Activated CD4-positive, alpha-beta T cell treated with anti-CD3 and anti-CD28 coated beads, Interleukin-2, amount 50 U/mL, for 48 hours (primary cell): ENCODE data around the gene CELA2B.
"Not testable (repeated sequence)": the region's sequence is repeated elsewhere in the genome, so short reads cannot be mapped to it uniquely, and the experiment has no call there.

Experiments used
- DNase-seq, 2 experiments: peaks; one replicate each; pipeline ENCODE4 v3.0.0-alpha.2; 2020

Gene CELA2B

DNA sequence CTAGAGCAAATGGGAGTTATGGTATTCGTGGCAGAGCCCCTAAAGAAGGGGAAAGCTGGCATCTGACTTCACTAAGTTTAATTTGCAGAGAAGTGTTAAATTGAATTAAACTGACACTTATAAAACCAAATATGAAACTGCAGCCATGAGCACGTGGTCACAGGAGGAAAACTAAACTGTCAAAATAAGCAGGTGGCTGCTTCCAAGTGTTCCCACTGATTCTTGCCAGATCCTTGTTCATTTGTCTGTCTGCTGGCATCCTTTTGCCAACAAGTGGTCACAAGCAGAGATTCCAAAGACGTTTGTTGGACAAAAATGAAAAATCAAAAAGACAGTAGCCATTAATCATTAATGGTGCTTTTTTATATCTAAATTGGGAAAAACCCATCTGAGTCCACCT, 6.5 kb upstream of the CELA2B start:
- no peak for DNase-seq

GRCh38 chr1:15469821-15470448, 6.0 kb upstream of the CELA2B start:
- DNase-seq, result not testable (repeated sequence)

GRCh38 chr1:15471067-15471466, 4.8 kb upstream of the CELA2B start:
- not testable (repeated sequence) for DNase-seq

DNA sequence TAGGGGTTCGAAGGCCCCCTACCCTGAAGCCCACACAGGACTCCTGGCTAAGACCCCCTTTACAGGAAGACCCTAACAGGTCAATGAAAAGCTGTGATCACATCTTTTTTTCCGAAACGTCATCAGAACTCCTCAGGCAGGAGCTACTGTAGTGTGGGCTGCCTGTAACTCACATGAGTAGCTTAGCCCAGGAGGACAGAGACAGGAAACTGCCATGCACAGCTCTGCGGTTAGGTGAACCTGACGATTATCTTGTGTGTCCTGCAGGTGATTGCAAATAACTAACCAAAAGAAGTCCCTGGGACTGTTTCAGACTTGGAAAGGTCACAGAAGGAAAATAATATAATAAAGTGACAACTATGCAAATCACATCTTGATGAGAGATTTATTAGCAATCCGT, 4.2 kb upstream of the CELA2B start:
- not testable (repeated sequence) for DNase-seq

DNA sequence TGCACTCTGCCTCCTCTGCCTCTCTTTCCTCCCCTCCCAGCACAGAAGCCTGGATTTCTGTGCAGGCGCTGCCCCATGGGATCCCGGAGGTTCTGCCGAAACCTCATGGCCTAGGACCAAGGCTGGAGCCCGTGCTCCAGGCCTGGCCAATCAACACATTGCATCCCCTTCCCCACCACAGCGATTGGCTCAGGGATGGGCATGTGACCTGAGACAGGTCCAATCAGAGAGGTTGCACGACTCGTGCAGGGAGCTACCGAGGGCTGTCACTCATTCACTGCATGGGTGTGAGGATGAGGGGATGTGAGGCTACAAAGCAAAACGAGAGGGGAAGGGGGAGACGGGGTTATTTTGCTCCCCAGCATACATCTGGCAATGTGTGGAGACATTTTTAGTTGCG, 3.3 kb upstream of the CELA2B start:
- no peak for DNase-seq

DNA sequence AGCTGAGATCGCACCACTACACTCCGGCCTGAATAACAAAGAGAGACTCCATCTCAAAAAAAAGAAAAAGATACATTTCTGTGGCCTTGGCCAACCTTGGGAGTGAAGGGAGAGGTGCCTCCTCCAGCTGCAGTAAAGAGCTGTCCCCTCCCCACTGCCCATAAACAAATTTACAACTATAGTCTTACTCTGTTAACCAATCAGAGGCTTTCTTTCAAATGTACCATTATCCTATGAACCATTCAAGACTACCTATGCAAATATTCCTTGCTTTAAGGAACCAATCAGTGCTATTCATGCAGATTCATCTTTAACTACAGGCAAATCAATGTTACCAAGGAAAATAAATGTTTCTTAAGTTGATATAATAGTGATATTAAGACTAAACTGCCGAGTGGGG, 1.0 kb downstream of the CELA2B start:
- no peak for DNase-seq

DNA sequence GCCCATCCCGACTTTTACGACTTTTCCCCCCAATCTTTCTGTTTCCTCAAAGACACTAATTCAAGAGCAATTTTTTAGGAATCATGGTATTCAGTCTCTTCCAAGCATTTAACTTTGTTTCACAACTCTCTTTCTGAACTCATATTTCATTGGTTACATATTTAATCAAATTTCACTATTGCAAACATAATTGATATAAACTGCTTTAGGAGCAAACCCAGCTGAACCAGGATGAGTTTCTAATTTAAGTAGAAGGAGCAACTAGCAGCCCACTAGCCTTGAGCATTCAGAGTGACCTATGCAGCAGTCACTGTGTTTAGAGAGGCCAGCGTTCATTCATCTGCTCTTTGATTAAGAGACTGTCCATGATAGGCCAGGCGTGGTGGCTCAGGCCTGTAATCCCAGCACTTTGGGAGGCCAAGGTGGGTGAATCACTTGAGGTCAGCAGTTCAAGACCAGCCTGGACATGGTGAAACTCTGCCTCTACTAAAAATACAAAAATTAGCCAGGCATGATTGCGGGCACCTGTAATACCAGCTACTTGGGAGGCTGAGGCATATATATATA, 1.8 kb downstream of the CELA2B start:
- DNase-seq, result no peak

GRCh38 chr1:15479654-15480347, 3.9 kb downstream of the CELA2B start:
- no peak for DNase-seq

GRCh38 chr1:15482455-15482854, 6.6 kb downstream of the CELA2B start:
- not testable (repeated sequence) for DNase-seq

DNA sequence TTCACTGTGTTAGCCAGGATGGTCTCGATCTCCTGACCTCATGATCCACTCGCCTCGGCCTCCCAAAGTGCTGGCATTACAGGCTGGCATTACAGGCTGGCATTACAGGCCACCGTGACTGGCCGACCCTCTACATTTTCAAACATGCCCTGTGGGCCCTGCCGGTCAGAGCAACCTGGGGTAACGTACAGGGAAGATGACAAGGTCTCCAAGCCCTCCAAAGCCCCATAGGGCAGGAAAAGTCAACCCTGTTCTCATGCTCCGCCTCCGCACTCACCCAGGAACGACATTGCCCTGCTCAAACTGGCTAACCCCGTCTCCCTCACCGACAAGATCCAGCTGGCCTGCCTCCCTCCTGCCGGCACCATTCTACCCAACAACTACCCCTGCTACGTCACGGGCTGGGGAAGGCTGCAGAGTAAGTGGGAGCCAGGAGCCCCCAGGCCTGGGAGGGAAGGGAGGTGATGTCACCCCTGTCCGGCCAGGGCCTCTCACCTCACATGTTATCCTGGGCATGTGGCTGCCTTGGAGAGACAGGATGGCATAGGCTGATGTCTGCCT, 7.2 kb downstream of the CELA2B start:
- DNase-seq, result not testable (repeated sequence)

DNA sequence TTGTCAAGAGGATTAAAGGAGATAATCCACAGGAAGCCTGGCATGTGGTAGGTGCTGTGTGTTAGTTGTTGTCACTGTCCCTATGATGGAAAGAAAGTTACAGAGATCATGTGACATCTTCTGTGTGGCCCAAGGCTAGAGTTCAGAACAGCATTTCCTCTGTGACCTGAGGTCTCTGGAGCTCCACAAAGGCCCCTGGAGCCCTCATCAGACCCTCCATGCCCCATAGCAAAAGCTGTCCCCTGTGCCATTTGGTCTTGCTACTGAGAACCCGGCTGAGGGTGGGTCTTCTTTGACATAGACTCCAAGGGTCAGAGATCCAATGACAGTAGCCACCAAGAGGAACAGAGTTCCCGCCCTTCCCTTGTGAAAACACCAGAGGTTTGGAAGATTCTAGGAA, 8.1 kb downstream of the CELA2B start:
- no peak for DNase-seq

DNA sequence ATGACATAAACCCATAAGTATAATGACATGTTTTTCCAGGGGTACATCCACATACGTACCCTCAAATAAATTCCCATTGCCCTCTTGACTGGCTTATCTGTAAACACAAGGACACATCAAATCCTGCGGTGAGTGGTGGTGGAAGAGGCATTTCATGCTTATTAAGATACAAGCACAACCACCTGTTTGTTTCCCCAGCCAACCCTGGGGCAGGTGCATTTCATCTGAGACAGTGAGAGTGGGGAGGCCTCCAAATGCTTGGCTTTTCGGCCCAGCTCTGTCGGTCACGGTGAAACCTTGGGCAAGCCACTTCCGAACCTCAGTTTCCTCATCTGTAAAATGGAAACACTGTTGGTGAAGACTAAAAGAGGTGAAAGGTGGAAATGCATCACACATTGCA, 8.5 kb downstream of the CELA2B start:
- not testable (repeated sequence) for DNase-seq

- DNase-seq, result no peak
Measured at GRCh38 chr1:15485636-15486035, 9.7 kb downstream of the CELA2B start.

DNA sequence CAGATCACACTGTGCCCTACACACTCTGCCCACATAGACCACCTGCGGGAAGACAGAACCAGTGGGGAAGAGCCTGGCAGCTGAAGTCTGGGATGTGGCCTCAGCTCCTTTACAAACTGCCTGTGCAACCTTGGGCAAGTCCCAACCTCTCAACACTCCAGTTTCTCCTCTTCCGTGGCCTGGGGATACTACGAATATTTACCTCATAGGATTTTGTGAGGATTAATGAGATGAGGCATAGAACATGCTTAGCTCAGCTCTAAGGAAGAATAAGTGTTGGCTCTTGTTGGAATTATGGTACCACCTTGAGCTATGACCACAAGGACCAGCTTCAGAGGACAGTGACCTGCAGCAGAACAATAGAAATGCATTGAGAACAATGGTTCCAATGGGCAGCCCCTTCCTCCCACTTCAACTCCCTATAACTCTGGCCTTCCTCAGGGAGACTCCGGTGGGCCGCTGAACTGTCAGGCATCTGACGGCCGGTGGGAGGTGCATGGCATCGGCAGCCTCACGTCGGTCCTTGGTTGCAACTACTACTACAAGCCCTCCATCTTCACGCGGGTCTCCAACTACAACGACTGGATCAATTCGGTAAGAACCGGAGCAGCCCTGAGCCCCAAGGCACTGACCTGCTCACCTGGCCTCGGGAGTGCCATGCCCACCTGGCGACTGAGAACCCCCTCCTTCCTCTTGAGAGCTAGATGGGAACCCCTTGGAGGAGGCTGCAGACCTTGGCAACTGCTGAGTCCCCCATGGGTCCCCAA, 11.1 kb downstream of the CELA2B start:
- not testable (repeated sequence) for DNase-seq

DNA sequence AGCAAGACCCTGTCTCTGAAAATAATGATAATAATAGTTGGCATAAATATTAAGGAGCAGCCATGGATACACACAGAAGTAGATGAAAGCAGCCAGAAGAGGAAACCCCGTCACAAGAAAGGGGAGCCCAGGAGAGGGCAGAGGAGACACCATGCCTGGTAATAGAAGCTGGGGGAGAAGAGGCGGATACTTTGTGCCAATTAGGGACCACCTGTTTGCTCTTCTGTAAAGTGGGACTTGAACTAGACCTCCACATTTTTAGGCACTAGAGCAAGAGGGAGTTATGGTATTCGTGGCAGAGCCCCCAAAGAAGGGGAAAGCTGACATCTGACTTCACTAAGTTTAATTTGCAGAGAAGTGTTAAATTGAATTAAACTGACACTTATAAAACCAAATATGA, 12.5 kb downstream of the CELA2B start:
- no peak for DNase-seq

DNA sequence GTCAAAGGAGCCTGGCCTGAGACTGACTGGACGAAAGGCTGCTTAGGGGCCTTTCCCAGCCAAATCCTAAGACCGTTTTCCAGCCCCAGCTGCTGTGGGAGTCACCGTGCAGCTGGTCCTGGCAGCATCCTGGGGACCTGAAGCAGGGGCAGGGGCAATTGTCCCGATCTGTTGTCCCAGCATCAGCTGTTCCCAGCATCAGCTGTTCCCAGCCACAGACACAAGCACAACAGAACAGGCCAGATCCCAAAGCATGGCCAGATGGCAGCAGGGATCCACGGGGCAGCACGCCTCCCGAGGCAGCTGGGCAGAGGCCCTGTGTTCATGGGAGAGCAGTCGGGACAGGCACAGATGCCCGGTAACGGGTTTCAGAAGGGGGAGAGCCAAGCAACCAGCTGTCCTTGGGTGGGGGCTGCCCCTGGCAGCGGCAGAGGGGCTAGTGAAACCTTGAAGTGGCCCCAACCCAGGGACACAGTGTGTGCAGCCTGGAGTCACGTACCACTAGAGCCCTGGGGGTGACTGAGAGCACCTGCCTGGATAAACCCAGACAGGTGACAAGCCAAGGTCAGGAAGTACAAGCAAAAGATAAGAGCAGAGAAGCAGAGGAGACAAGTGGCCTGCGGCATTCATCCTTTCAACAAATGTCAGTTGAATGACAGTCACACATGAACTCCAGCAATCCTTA, 13.3 kb downstream of the CELA2B start:
- DNase-seq, result no peak

DNA sequence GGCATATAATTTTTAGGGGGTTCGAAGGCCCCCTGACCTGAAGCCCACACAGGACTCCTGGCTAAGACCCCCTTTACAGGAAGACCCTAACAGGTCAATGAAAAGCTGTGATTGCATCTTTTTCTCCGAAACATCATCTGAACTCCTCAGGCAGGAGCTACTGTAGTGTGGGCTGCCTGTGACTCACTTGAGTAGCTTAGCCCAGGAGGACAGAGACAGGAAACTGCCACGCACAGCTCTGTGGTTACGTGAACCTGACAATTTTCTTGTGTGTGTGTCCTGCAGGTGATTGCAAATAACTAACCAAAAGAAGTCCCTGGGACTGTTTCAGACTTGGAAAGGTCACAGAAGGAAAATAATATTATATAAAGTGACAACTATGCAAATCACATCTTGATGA, 15.1 kb downstream of the CELA2B start:
- not testable (repeated sequence) for DNase-seq

- no peak for DNase-seq
Measured at GRCh38 chr1:15492596-15492995, 16.7 kb downstream of the CELA2B start.

DNA sequence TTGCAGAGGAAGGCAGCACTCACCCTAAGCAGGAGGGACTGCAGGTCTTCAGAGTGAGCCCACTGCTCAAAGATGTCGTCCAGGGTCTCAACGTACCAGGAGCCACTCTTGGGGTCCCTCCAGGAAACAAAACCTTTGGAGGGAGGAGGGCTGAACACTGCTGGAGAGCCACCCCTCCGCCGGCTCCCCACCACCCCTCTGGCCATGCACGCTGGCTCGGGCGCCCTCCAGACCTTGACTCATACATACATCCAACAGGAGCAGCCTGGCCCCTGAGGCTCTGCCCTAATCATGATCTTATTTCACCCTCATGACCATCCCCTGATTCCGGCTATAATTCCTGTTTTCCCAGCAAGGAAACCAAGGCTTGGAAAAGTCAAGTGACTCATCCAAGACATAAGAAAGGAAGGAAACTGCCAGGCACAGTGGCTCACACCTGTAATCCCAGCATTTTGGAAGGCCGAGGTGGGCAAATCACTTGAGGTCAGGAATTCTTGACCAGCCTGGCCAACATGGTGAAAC, 18.0 kb downstream of the CELA2B start:
- no peak for DNase-seq

DNA sequence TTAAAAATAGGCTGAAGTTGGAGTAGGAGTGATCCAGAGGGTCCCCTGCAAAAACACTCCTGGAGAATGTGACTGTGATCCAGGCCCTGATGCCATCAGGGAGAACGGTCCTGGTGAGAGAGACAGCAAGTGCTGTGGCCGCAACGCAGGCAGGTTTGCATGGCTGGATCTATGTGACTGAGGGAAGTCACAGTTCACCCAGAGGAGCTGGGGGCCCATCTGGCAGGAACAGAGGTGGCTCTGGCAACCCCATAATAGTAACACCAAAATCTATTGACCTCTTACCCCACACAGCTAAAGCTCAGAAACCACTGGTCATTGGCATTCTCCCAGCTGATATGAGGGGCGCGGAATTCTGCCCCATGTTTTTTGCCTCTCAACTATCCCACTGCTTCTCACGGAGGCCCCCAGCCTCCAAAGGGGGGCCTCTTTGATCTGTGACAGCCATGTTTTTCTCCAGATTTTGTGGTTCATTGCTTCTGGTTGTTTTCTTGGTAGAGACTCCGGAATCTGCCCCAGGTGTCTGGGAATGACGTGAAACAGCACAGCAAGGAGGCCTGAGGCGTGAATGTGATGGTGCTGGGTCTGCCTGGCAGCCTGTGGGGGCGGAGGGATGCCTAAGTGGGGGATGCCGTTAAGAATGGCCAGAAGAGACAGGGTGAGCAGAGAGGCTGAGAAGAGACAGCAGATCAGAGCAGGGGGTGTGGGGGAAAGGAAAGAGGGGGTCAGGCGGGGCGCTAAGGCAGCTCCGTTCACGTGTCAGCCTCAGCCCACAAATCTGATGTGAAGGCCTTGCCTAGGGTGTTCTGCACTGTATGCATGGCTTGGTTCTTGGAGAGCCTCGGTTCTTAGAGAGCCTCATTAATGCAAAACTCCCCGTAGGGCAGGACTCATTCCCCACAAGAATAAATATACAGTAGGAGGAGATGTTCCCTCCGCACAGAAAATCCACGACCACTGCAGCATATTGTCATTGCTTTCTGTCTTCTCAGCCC, 24.6 kb downstream of the CELA2B start:
- DNase-seq, result no peak
